Prostate gland (tissue), 2 donors: ENCODE data around the gene FREM2.

ENCODE experiments used
- POLR2A ChIP-seq: fragments of 450-650 bp; IDR thresholded peaks from one replicate; pipeline ENCODE4 v1.6.1; 2016; ENCODE audit warnings: antibody characterized with exemption, mild to moderate bottlenecking
- POLR2AphosphoS5 ChIP-seq: sonication (generic); formaldehyde crosslinking; IDR thresholded peaks from one replicate; pipeline ENCODE4 v1.6.1; 2017; ENCODE audit warnings: antibody characterized with exemption
- TF ChIP-seq, protein P1 (sequence below), 4 experiments: fragments of 200-600 bp in 2 of 4; fragments of 450-650 bp in 2 of 4; sonication (generic) in 2 of 4; IDR thresholded peaks; 1 replicate in 3 of 4; 2 replicates in 1 of 4; pipeline ENCODE4 v1.5.1; 2016 to 2019; ENCODE audit warnings: antibody characterized with exemption in 4 of 4, mild to moderate bottlenecking in 2 of 4, moderate library complexity in 2 of 4

DNA sequence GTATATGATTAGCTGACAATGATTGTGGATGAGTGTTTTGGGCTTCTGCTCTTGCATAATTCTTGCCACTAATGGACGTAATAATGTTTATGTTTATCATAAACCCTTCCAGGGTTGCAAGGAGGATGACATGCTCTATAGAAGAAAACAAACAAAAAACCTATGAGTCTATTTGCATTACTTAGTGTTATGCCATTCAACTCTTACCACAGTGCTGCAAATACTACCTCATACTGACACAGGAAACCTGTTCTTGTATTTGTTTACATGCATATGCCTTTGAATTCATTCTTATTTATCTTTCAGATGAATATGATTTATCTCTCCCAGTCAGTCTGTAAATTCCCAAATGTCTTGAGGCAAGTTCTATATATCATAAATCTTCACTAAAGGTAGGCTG, 39.6 kb upstream of the FREM2 start:
- TF ChIP-seq, protein P1, sequence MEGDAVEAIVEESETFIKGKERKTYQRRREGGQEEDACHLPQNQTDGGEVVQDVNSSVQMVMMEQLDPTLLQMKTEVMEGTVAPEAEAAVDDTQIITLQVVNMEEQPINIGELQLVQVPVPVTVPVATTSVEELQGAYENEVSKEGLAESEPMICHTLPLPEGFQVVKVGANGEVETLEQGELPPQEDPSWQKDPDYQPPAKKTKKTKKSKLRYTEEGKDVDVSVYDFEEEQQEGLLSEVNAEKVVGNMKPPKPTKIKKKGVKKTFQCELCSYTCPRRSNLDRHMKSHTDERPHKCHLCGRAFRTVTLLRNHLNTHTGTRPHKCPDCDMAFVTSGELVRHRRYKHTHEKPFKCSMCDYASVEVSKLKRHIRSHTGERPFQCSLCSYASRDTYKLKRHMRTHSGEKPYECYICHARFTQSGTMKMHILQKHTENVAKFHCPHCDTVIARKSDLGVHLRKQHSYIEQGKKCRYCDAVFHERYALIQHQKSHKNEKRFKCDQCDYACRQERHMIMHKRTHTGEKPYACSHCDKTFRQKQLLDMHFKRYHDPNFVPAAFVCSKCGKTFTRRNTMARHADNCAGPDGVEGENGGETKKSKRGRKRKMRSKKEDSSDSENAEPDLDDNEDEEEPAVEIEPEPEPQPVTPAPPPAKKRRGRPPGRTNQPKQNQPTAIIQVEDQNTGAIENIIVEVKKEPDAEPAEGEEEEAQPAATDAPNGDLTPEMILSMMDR (IDR thresholded peaks at IDR 0.05) = no peak
- no peak for TF ChIP-seq POLR2A
- TF ChIP-seq POLR2AphosphoS5 = no peak
